HCT116 (cell line): ENCODE results near the gene SEC61G. TPM values are rescaled to one million over a fixed set of nuclear protein-coding genes. Genes with fewer than 3 reads are reported as not detected.

Experiments used
- ATAC-seq: fragments of 200-7000 bp; cut with Tn5 transposase; 2 replicates; pipeline ENCODE4 v1.9.1; 2020; ENCODE audit warnings: mild to moderate bottlenecking, moderate library complexity
- BruUV-seq: library from RNA; stranded (reverse); fragments of 400-500 nt; replicated peaks from 2 replicates; lab custom pipeline; 2021; lab: Mats Ljungman, UMichigan
- CTCF ChIA-PET: fragments of 300-600 bp; sonication (Branson Sonifier 250); formaldehyde crosslinking; loops from one replicate; lab custom pipeline; 2021; ENCODE audit warnings: antibody characterized with exemption; lab: Charles Lee
- POLR2A ChIA-PET: fragments of 300-600, 350-600 bp; sonication (Branson Sonifier 250); formaldehyde crosslinking; loops from one replicate; lab custom pipeline; 2021; ENCODE audit warnings: antibody characterized with exemption; lab: Charles Lee
- RAD21 ChIA-PET, 2 experiments: fragments of 300-600 bp; sonication (Branson Sonifier 250); formaldehyde crosslinking; loops; one replicate each; lab custom pipeline; 2023; ENCODE audit warnings: low total read pairs in 2 of 2; ENCODE audit not compliant: uncharacterized antibody in 2 of 2, unreplicated experiment in 2 of 2, low non-redundant PET in 1 of 2; lab: Charles Lee
- DNase-seq: peaks from one replicate; pipeline ENCODE4 v3.0.0-alpha.2; 2010; ENCODE audit warnings: low read depth, low spot score
- H2AFZ ChIP-seq: fragments of 200-600 bp; shearing (Covaris generic), sonication (generic); 2 replicates; pipeline ENCODE4 v1.6.1; 2017; ENCODE audit warnings: low read depth, mixed run types, mixed read lengths, antibody characterized with exemption, low read length; ENCODE audit not compliant: poor library complexity, severe bottlenecking
- H3K27ac ChIP-seq: 2 replicates; pipeline ENCODE4 v1.5.1; 2012; ENCODE audit warnings: low read depth, low read length
- H3K27me3 ChIP-seq: fragments of 200-600 bp; sonication (generic); 2 replicates; pipeline ENCODE4 v1.6.1; 2016; ENCODE audit warnings: mixed run types, low read length, mixed read lengths; ENCODE audit not compliant: insufficient read depth
- H3K36me3 ChIP-seq, 2 experiments: fragments of 200-500 bp in 1 of 2; fragments of 200-600 bp in 1 of 2; sonication (Bioruptor generic) in 1 of 2; sonication (generic) in 1 of 2; 2 replicates each; pipeline versions ENCODE4 v1.5.1 to v1.6.1; 2014 to 2016; ENCODE audit warnings: low read length in 2 of 2, inconsistent platforms in 1 of 2, mixed read lengths in 1 of 2, mixed run types in 1 of 2; ENCODE audit not compliant: insufficient read depth in 2 of 2, control insufficient read depth in 1 of 2
- H3K4me1 ChIP-seq, 2 experiments: fragments of 200-600 bp in 1 of 2; sonication (generic) in 1 of 2; 2 replicates each; pipeline versions ENCODE4 v1.5.1 to v1.6.1; 2012 to 2017; ENCODE audit warnings: low read length in 2 of 2, inconsistent platforms in 1 of 2, mild to moderate bottlenecking in 1 of 2, mixed read lengths in 1 of 2, mixed run types in 1 of 2, moderate library complexity in 1 of 2; ENCODE audit not compliant: insufficient read depth in 2 of 2, control insufficient read depth in 1 of 2
- H3K4me2 ChIP-seq: fragments of 200-600 bp; sonication (generic); 2 replicates; pipeline ENCODE4 v1.6.1; 2017; ENCODE audit warnings: mixed run types, low read length, mixed read lengths
- H3K4me3 ChIP-seq, 2 experiments: fragments of 200-600 bp in 1 of 2; sonication (generic) in 1 of 2; replicated peaks in 1 of 2; 2 replicates each; pipeline ENCODE4 v1.5.1; 2011 to 2016; ENCODE audit warnings: low read length in 2 of 2, control low read depth in 1 of 2, low read depth in 1 of 2, mild to moderate bottlenecking in 1 of 2, mixed read lengths in 1 of 2, mixed run types in 1 of 2
- H3K79me2 ChIP-seq: fragments of 200-600 bp; sonication (generic); 2 replicates; pipeline ENCODE4 v1.6.1; 2017; ENCODE audit warnings: mild to moderate bottlenecking, mixed run types, low read length, moderate library complexity, mixed read lengths; ENCODE audit not compliant: insufficient read depth
- H3K9ac ChIP-seq: fragments of 200-600 bp; sonication (generic); 2 replicates; pipeline ENCODE4 v1.6.1; 2016; ENCODE audit warnings: low read length, mixed read lengths
- H3K9me2 ChIP-seq: fragments of 200-600 bp; sonication (generic), shearing (Covaris generic); 2 replicates; pipeline ENCODE4 v1.6.1; 2017; ENCODE audit warnings: mixed run types, mild to moderate bottlenecking, moderate library complexity; ENCODE audit not compliant: insufficient read depth
- H3K9me3 ChIP-seq, 2 experiments: fragments of 200-500 bp in 1 of 2; fragments of 200-600 bp in 1 of 2; sonication (Bioruptor generic) in 1 of 2; sonication (generic) in 1 of 2; 2 replicates each; pipeline ENCODE4 v1.6.1; 2014 to 2017; ENCODE audit warnings: low read length in 2 of 2, mixed read lengths in 2 of 2, inconsistent platforms in 1 of 2, low read depth in 1 of 2, mild to moderate bottlenecking in 1 of 2, mixed run types in 1 of 2, moderate library complexity in 1 of 2; ENCODE audit not compliant: control insufficient read depth in 1 of 2, insufficient read depth in 1 of 2
- H4K20me1 ChIP-seq: fragments of 200-600 bp; sonication (generic), shearing (Covaris generic); 2 replicates; pipeline ENCODE4 v1.6.1; 2017; ENCODE audit warnings: mixed run types, mild to moderate bottlenecking, moderate library complexity; ENCODE audit not compliant: insufficient read depth
- CBX3 ChIP-seq: IDR thresholded peaks from 2 replicates; pipeline ENCODE4 v1.6.1; 2012; ENCODE audit warnings: low read depth
- CEBPB ChIP-seq: IDR thresholded peaks from 2 replicates; pipeline ENCODE4 v1.6.1; 2012; ENCODE audit warnings: low read depth
- EGR1 ChIP-seq: IDR thresholded peaks from 2 replicates; pipeline ENCODE4 v1.6.1; 2012; ENCODE audit warnings: low read depth
- ELF1 ChIP-seq: IDR thresholded peaks from 2 replicates; pipeline ENCODE4 v1.6.1; 2012; ENCODE audit warnings: low read depth, borderline replicate concordance
- FOSL1 ChIP-seq: IDR thresholded peaks from 2 replicates; pipeline ENCODE4 v1.6.1; 2012; ENCODE audit warnings: low read depth
- JUND ChIP-seq: IDR thresholded peaks from 2 replicates; pipeline ENCODE4 v1.6.1; 2012
- POLR2A ChIP-seq: IDR thresholded peaks from 2 replicates; pipeline ENCODE4 v1.7.0; 2011; ENCODE audit warnings: borderline replicate concordance; ENCODE audit not compliant: insufficient read depth, insufficient read length; ENCODE audit errors: extremely low read depth
- RAD21 ChIP-seq: IDR thresholded peaks from 2 replicates; pipeline ENCODE4 v1.6.1; 2012; ENCODE audit warnings: low read depth, mild to moderate bottlenecking
- SP1 ChIP-seq: IDR thresholded peaks from 2 replicates; pipeline ENCODE4 v1.6.1; 2012; ENCODE audit warnings: low read depth
- YY1 ChIP-seq: IDR thresholded peaks from 2 replicates; pipeline ENCODE4 v1.6.1; 2011; ENCODE audit warnings: low read length, low read depth, moderate library complexity, mild to moderate bottlenecking; ENCODE audit not compliant: insufficient replicate concordance; ENCODE audit errors: extremely low read depth
- ZFX ChIP-seq: fragments of 450-650 bp; IDR thresholded peaks from 2 replicates; pipeline ENCODE4 v1.6.1; 2017
- ZNF274 ChIP-seq: fragments of 200-500 bp; sonication (Bioruptor generic); IDR thresholded peaks from 2 replicates; pipeline ENCODE4 v1.6.1; 2014; ENCODE audit warnings: mild to moderate bottlenecking, low read depth, low read length, inconsistent platforms
- intact Hi-C: fragments of 100-400 bp; cut with micrococcal nuclease; formaldehyde crosslinking; loops from 2 replicates; pipeline ENCODE4 v1.10.0; 2022
- total RNA-seq: library from RNA; stranded (reverse); gene quantifications from one replicate; pipeline ENCODE4 v1.2.1, GENCODE V29; 2021; ENCODE audit not compliant: unreplicated experiment
- TF ChIP-seq, protein P1 (sequence below): IDR thresholded peaks from 2 replicates; pipeline ENCODE4 v1.6.1; 2012
- TF ChIP-seq, protein P2 (sequence below): IDR thresholded peaks from 2 replicates; pipeline ENCODE4 v1.6.1; 2011; ENCODE audit warnings: mild to moderate bottlenecking, low read length, moderate library complexity; ENCODE audit not compliant: insufficient replicate concordance; ENCODE audit errors: extremely low read depth
- TF ChIP-seq, protein P3 (sequence below), 3 experiments: fragments of 200-600 bp in 1 of 3; sonication (generic) in 1 of 3; IDR thresholded peaks in 2 of 3; conservative IDR thresholded peaks in 1 of 3; 2 replicates each; pipeline ENCODE4 v1.5.1; 2012 to 2017; ENCODE audit warnings: low read depth in 2 of 3, low read length in 2 of 3, antibody characterized with exemption in 1 of 3, borderline replicate concordance in 1 of 3, control low read depth in 1 of 3, mild to moderate bottlenecking in 1 of 3, mixed read lengths in 1 of 3, mixed run types in 1 of 3, moderate library complexity in 1 of 3; ENCODE audit not compliant: insufficient read depth in 1 of 3
- TF ChIP-seq, protein P4 (sequence below): IDR thresholded peaks from 2 replicates; pipeline ENCODE4 v1.6.1; 2012

SEC61G gene
- total RNA-seq, 1 experiment from 2014 or later = 147 TPM

DNA sequence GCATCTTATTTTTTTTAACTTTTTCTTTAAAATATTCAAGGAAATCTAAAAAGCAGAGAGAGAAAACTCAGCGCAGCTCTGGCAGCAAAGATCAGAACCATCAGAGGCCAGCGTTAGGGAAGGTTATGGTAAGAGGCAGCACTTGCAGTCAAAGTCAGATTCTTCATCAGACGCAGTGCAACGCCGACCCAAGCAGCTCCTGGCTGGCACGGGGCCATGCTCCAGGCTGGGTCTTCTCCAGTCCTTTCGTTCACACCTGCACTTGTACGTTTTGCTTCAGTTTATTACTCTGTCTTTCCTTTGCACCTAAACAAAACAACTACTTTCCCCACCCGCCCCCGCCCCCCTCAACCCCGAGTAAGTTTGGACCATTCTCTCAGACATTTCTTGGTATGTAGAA is 43.1 kb upstream of the SEC61G start:
- no peak overlapping the region for H3K9ac ChIP-seq
- RAD21 ChIA-PET = no interaction called here
- intact Hi-C loops = no loop called here
- H3K27me3 ChIP-seq = no peaks in the 10 kb centered on the region
- no peaks in the 10 kb centered on the region for H3K9me2 ChIP-seq
- H2AFZ ChIP-seq = no peak overlapping the region
- TF ChIP-seq YY1 (no peak), ELF1 (no peak), CEBPB (no peak), ZFX (no peak), ZNF274 (no peak), JUND (no peak), RAD21 (no peak), POLR2A (no peak), EGR1 (no peak), FOSL1 (no peak), SP1 (no peak), CBX3 (no peak)
- TF ChIP-seq, protein P1, sequence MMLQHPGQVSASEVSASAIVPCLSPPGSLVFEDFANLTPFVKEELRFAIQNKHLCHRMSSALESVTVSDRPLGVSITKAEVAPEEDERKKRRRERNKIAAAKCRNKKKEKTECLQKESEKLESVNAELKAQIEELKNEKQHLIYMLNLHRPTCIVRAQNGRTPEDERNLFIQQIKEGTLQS = no peak
- TF ChIP-seq, protein P2, sequence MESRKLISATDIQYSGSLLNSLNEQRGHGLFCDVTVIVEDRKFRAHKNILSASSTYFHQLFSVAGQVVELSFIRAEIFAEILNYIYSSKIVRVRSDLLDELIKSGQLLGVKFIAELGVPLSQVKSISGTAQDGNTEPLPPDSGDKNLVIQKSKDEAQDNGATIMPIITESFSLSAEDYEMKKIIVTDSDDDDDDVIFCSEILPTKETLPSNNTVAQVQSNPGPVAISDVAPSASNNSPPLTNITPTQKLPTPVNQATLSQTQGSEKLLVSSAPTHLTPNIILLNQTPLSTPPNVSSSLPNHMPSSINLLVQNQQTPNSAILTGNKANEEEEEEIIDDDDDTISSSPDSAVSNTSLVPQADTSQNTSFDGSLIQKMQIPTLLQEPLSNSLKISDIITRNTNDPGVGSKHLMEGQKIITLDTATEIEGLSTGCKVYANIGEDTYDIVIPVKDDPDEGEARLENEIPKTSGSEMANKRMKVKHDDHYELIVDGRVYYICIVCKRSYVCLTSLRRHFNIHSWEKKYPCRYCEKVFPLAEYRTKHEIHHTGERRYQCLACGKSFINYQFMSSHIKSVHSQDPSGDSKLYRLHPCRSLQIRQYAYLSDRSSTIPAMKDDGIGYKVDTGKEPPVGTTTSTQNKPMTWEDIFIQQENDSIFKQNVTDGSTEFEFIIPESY = no peak
- TF ChIP-seq, protein P3, sequence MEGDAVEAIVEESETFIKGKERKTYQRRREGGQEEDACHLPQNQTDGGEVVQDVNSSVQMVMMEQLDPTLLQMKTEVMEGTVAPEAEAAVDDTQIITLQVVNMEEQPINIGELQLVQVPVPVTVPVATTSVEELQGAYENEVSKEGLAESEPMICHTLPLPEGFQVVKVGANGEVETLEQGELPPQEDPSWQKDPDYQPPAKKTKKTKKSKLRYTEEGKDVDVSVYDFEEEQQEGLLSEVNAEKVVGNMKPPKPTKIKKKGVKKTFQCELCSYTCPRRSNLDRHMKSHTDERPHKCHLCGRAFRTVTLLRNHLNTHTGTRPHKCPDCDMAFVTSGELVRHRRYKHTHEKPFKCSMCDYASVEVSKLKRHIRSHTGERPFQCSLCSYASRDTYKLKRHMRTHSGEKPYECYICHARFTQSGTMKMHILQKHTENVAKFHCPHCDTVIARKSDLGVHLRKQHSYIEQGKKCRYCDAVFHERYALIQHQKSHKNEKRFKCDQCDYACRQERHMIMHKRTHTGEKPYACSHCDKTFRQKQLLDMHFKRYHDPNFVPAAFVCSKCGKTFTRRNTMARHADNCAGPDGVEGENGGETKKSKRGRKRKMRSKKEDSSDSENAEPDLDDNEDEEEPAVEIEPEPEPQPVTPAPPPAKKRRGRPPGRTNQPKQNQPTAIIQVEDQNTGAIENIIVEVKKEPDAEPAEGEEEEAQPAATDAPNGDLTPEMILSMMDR (IDR thresholded peaks at IDR 0.05 in 2 of 3, conservative IDR thresholded peaks at IDR 0.05 in 1 of 3; ENCODE audit: borderline replicate concordance in 1 of 3, insufficient read depth in 1 of 3, low read depth in 2 of 3, low read length in 2 of 3) = no peak
- TF ChIP-seq, protein P4, sequence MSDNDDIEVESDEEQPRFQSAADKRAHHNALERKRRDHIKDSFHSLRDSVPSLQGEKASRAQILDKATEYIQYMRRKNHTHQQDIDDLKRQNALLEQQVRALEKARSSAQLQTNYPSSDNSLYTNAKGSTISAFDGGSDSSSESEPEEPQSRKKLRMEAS = no peak
- H3K4me3 ChIP-seq = no peak overlapping the region
- no peak overlapping the region for H3K27ac ChIP-seq
- H3K36me3 ChIP-seq = no peaks in the 10 kb centered on the region
- H3K4me1 ChIP-seq = peaks cover 0 to 3% of the 10 kb centered on the region in 2 experiments; a peak in 1 of 4 replicates
- CTCF ChIA-PET = no interaction called here
- H3K4me2 ChIP-seq = no peak overlapping the region
- BruUV-seq = no TSS peak
- POLR2A ChIA-PET = no interaction called here
- H4K20me1 ChIP-seq = no peaks in the 10 kb centered on the region
- no peak for ATAC-seq
- H3K9me3 ChIP-seq = no peaks in the 10 kb centered on the region
- no peak for DNase-seq
- H3K79me2 ChIP-seq = no peaks in the 10 kb centered on the region
